ENCODE results near the gene PLAAT1. TPM values are rescaled to one million over a fixed set of nuclear protein-coding genes. Genes with fewer than 3 reads are reported as not detected.

The PLAAT1 gene
- polyA plus RNA-seq, 3 donors, result not detected

DNA sequence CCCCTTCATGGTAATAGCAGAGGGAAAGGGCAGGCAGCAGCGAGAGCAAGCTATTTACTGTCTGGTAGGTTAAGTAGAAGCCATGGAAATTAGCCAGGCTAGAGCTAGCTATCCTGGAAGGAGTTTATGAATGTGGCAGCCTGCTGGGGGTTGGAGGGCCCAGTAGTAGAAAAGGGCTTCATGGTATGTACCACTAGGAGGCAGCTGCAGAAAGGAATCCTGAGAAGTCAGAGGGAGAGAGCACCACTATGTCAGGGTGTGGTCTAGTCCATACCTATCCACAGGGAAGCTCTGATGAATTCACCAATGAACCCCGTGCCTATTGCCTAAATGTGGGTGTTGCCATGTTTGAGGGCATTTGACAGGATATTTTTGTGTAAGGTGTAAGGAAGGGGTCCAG, 55.0 kb downstream of the PLAAT1 start:
- H3K27ac Mint-ChIP-seq, result no peak overlapping the region
- H2AFZ ChIP-seq (ENCODE audit: insufficient read depth, low read depth, low read length, poor library complexity, severe bottlenecking), result no peak overlapping the region
- peaks cover 4 to 17% (median 9%) of the 10 kb centered on the region in 7 donors for H3K9me3 Mint-ChIP-seq
- H3K27ac ChIP-seq (ENCODE audit: low read depth in 1 of 2, low read length in 2 of 2), result no peak overlapping the region
- H3K4me1 Mint-ChIP-seq, result no peaks in the 10 kb centered on the region
- 100% methylated on average over 1 of the region's 2 CpGs for WGBS (ENCODE audit: insufficient coverage)
- H3K9me3 ChIP-seq (replicated peaks in 1 of 2; ENCODE audit: control insufficient read depth in 1 of 2, insufficient read depth in 1 of 2, low read length in 2 of 2), result peaks cover 7 to 14% of the 10 kb centered on the region in 2 donors
- H4K20me1 ChIP-seq (ENCODE audit: insufficient read depth, low read length), result no peaks in the 10 kb centered on the region
- H3K4me3 ChIP-seq (replicated peaks in 1 of 3; ENCODE audit: low read depth in 2 of 3, low read length in 3 of 3), result no peak overlapping the region
- peaks cover 0 to 3% (median 2%) of the 10 kb centered on the region in 3 donors for H3K27me3 Mint-ChIP-seq (ENCODE audit: low read depth in 3 of 3)
- no peak overlapping the region for H3K9ac ChIP-seq (ENCODE audit: insufficient read depth, low read length, poor library complexity, severe bottlenecking)
- no peaks in the 10 kb centered on the region for H3K4me1 ChIP-seq (ENCODE audit: control insufficient read depth in 1 of 2, insufficient read depth in 2 of 2, low read length in 2 of 2)
- intact Hi-C loops (cut with micrococcal nuclease), result no loop called here
- H3K79me2 ChIP-seq (ENCODE audit: insufficient read depth, low read length), result no peaks in the 10 kb centered on the region
- no peak overlapping the region for H3K4me3 Mint-ChIP-seq
- no peaks in the 10 kb centered on the region for H3K36me3 Mint-ChIP-seq
- H3K27me3 ChIP-seq (ENCODE audit: control insufficient read depth in 2 of 2, insufficient read depth in 2 of 2, low read length in 2 of 2), result no peaks in the 10 kb centered on the region
- no peak overlapping the region for H3K4me2 ChIP-seq (replicated peaks; ENCODE audit: extremely low read depth, low read length, poor library complexity, severe bottlenecking)
- TF ChIP-seq CTCF (IDR thresholded peaks at IDR 0.05), result no peak
- DNase-seq, result no peak
- no peaks in the 10 kb centered on the region for H3K36me3 ChIP-seq (replicated peaks in 1 of 2; ENCODE audit: control insufficient read depth in 1 of 2, insufficient read depth in 2 of 2, low read length in 2 of 2)

DNA sequence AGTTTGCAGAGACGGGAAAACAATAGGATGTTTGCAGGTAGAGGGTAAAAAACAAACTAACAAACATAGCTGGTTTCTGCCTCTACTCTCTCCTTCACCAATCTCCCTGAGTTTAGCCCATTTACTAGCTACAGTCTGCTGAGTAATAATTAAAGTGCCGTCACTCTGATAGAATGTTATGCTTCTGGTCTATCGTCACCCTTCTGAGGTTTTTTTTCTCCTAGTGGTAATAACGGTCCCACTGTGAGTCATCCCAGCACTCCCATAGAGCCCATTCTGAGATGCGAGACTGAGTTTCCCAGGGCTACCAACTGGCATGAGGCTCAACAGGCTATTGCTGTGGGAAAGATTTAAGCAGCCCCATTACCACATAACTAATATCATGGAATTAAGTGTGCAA, 56.4 kb downstream of the PLAAT1 start:
- Histone ChIP-seq H3K9ac (ENCODE audit: insufficient read depth, low read length, poor library complexity, severe bottlenecking) (no peak overlapping the region), H3K36me3 (replicated peaks in 1 of 2; ENCODE audit: control insufficient read depth in 1 of 2, insufficient read depth in 2 of 2, low read length in 2 of 2) (no peaks in the 10 kb centered on the region), H3K4me3 (replicated peaks in 1 of 3; ENCODE audit: low read depth in 2 of 3, low read length in 3 of 3) (no peak overlapping the region), H2AFZ (ENCODE audit: insufficient read depth, low read depth, low read length, poor library complexity, severe bottlenecking) (no peak overlapping the region), H4K20me1 (ENCODE audit: insufficient read depth, low read length) (no peaks in the 10 kb centered on the region), H3K79me2 (ENCODE audit: insufficient read depth, low read length) (no peaks in the 10 kb centered on the region), H3K4me1 (ENCODE audit: control insufficient read depth in 1 of 2, insufficient read depth in 2 of 2, low read length in 2 of 2) (no peaks in the 10 kb centered on the region), H3K9me3 (replicated peaks in 1 of 2; ENCODE audit: control insufficient read depth in 1 of 2, insufficient read depth in 1 of 2, low read length in 2 of 2) (peaks cover 0 to 1% of the 10 kb centered on the region in 2 donors), H3K27me3 (ENCODE audit: control insufficient read depth in 2 of 2, insufficient read depth in 2 of 2, low read length in 2 of 2) (no peaks in the 10 kb centered on the region), H3K27ac (ENCODE audit: low read depth in 1 of 2, low read length in 2 of 2) (no peak overlapping the region), H3K4me2 (replicated peaks; ENCODE audit: extremely low read depth, low read length, poor library complexity, severe bottlenecking) (no peak overlapping the region)
- H3K36me3 Mint-ChIP-seq, result no peaks in the 10 kb centered on the region
- no peak for TF ChIP-seq CTCF (IDR thresholded peaks at IDR 0.05)
- H3K27me3 Mint-ChIP-seq (ENCODE audit: low read depth in 3 of 3), result peaks cover 1 to 3% (median 2%) of the 10 kb centered on the region in 3 donors
- no peak overlapping the region for H3K4me3 Mint-ChIP-seq
- no peak for DNase-seq
- H3K27ac Mint-ChIP-seq, result no peak overlapping the region
- no CpG with 5 or more reads among the region's 5 CpGs for WGBS (ENCODE audit: insufficient coverage)
- peaks cover 0 to 9% (median 4%) of the 10 kb centered on the region in 7 donors for H3K9me3 Mint-ChIP-seq
- no peaks in the 10 kb centered on the region for H3K4me1 Mint-ChIP-seq
- intact Hi-C loops (cut with micrococcal nuclease), result no loop called here
